Stomach (tissue), 9 donors: ENCODE measurements around the gene GPC6. TPM values are rescaled to one million over a fixed set of nuclear protein-coding genes. Genes with fewer than 3 reads are reported as not detected.

Experiments
- DNase-seq, 2 donors: peaks; one replicate each; pipeline versions ENCODE4 v3.0.0 to v3.0.0-alpha.2; 2013 to 2019
- H3K27ac ChIP-seq, 5 donors: fragments of 200-600 bp in 4 of 5; sonication (generic) in 4 of 5; one replicate each; pipeline ENCODE4 v1.5.1; 2013 to 2019; ENCODE audit warnings: mild to moderate bottlenecking in 1 of 5, moderate library complexity in 1 of 5
- H3K27me3 ChIP-seq, 3 donors: fragments of 200-600 bp; sonication (generic); one replicate each; pipeline ENCODE4 v1.5.1; 2017 to 2019; ENCODE audit warnings: mixed run types in 1 of 3
- H3K36me3 ChIP-seq, 4 donors: fragments of 200-600 bp; sonication (generic); 1 replicate in 3 of 4; 2 replicates in 1 of 4; pipeline ENCODE4 v1.5.1; 2016 to 2019
- H3K4me1 ChIP-seq, 4 donors: fragments of 200-600 bp; sonication (generic); one replicate each; pipeline ENCODE4 v1.5.1; 2016 to 2019
- H3K4me3 ChIP-seq, 4 donors: fragments of 200-600 bp; sonication (generic) in 3 of 4; one replicate each; pipeline ENCODE4 v1.5.1; 2016 to 2019; ENCODE audit warnings: mild to moderate bottlenecking in 1 of 4
- H3K9me3 ChIP-seq, 4 donors: fragments of 200-600 bp; sonication (generic); one replicate each; pipeline ENCODE4 v1.5.1; 2016 to 2019
- CTCF ChIP-seq, 7 experiments: fragments of 450-650 bp in 4 of 7; fragments of 200-600 bp in 3 of 7; sonication (generic) in 3 of 7; IDR thresholded peaks; one replicate each; pipeline ENCODE4 v1.5.1; 2016 to 2019; ENCODE audit warnings: antibody characterized with exemption in 7 of 7, control low read depth in 2 of 7, mild to moderate bottlenecking in 1 of 7
- EP300 ChIP-seq: sonication (generic); formaldehyde crosslinking; IDR thresholded peaks from one replicate; pipeline ENCODE4 v1.6.1; 2017; ENCODE audit warnings: antibody characterized with exemption
- POLR2A ChIP-seq, 4 donors: fragments of 450-650 bp; IDR thresholded peaks; one replicate each; pipeline ENCODE4 v1.6.1; 2016; ENCODE audit warnings: antibody characterized with exemption in 4 of 4, control low read depth in 2 of 4, mild to moderate bottlenecking in 1 of 4, moderate library complexity in 1 of 4
- POLR2AphosphoS5 ChIP-seq, 3 donors: sonication (generic); formaldehyde crosslinking; IDR thresholded peaks; one replicate each; pipeline ENCODE4 v1.6.1; 2016; ENCODE audit warnings: antibody characterized with exemption in 3 of 3
- WGBS, 5 donors: extraction: QIAGEN DNeasy Blood & Tissue Kit in 3 of 5; methylation state at CpG; one replicate each; pipeline versions ENCODE4 v1.1.5 to v1.1.7; 2013 to 2018; 5-methylcytosine and 5-hydroxymethylcytosine counted together
- intact Hi-C: fragments of 100-400 bp; cut with DNase I; formaldehyde crosslinking; loops from one replicate; pipeline ENCODE4 v1.15.1; 2023; ENCODE audit warnings: low total_unique reads
- polyA plus RNA-seq, 3 donors: library from polyadenylated mRNA; stranded (reverse); fragments of 200-250 nt; gene quantifications; one replicate each; pipeline ENCODE4 v1.2.3, GENCODE V29; 2013
- total RNA-seq, 5 donors: library from RNA; depleted of rRNA; stranded (reverse); fragments of >200 nt; gene quantifications; one replicate each; pipeline versions ENCODE4 v1.1.0 to v1.2.3, GENCODE V29; 2014 to 2016
- donor health status: healthy with polysubstance abuse.
- donor health status: Bipolar disorder and iron deficiency.
- donor health status: healthy.

Gene GPC6
- total and polyA plus RNA-seq, 8 donors, result 0.70 to 52.7 (median 5.6) TPM

- DNase-seq, result no peak
- Histone ChIP-seq H3K9me3 (peaks cover 0 to 13% (median 4%) of the 10 kb centered on the region in 4 donors), H3K27me3 (no peaks in the 10 kb centered on the region), H3K4me3 (no peak overlapping the region), H3K27ac (no peak overlapping the region), H3K36me3 (no peaks in the 10 kb centered on the region), H3K4me1 (no peaks in the 10 kb centered on the region)
- TF ChIP-seq POLR2AphosphoS5 (IDR thresholded peaks at IDR 0.05) (no peak), CTCF (IDR thresholded peaks at IDR 0.05) (no peak), EP300 (no peak), POLR2A (IDR thresholded peaks at IDR 0.05) (no peak)
- intact Hi-C loops, result no loop called here
- 76 to 94% (median 90%) methylated on average over 1 of the region's 1 CpG for WGBS, 5 donors
Measured at GRCh38 chr13:94247890-94248289, 1021.3 kb downstream of the GPC6 start.

DNA sequence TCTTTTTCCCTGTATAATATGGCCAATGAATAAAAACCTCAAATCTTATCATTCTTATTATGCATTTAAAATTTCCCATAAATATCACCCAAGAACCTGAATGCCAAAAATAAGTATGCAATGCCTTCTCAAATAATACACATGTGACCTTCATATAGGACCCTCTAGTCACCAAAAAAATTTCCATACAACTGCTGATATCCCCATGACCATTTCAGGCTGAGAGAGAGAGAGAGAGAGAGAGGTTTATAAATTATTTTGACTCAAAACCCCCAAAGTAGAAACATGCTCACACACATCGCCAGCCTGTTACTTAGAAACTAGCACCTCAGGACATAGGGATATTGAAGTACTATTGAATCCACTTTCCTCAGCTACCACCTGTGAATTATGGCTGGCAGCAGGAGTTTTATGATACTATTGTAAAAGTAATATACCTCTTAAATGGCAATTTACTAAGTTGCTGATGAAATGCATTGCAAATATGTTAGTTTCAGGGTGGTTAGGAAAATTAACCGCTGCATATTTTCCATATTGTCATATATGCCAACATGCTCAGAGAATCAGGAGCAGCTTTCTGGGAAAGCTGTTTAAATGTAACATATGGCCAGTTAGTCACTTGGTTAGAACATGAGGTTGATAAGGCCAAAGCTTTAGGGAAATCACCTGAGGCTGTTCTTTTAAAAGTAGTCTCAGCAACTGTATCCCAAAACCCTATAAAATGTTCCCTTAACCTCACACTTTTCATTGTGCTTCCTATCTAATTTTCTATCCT, 1022.0 kb downstream of the GPC6 start:
- intact Hi-C loops, result no loop called here
- H3K36me3 ChIP-seq, result no peaks in the 10 kb centered on the region
- no peaks in the 10 kb centered on the region for H3K27me3 ChIP-seq
- H3K27ac ChIP-seq, result no peak overlapping the region
- H3K4me3 ChIP-seq, result no peak overlapping the region
- TF ChIP-seq EP300 (no peak), POLR2AphosphoS5 (IDR thresholded peaks at IDR 0.05) (no peak), POLR2A (IDR thresholded peaks at IDR 0.05) (no peak), CTCF (IDR thresholded peaks at IDR 0.05) (no peak)
- no peak for DNase-seq
- 81 to 94% (median 90%) methylated on average over 2 of the region's 2 CpGs for WGBS, 5 donors
- peaks cover 0 to 13% (median 4%) of the 10 kb centered on the region in 4 donors for H3K9me3 ChIP-seq
- H3K4me1 ChIP-seq, result no peaks in the 10 kb centered on the region

DNA sequence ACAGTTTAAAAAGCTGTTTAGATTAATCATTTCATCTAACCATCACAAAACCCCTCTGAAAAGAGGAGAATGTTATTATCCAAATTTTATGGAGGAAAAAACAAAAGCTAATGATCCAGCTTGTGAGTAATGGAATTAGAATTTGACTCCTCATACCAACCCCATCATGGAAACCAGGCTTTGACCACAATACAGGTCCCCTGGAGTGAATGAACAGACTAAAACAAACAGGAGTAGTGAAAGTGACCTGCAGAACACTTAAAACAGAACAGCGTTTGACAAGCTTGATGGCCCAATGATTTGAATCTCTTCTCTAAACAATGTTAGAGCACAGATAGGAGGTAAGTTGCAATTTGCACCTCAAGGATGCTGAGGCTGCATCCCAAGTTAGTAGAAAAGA, 1022.9 kb downstream of the GPC6 start:
- 27 to 61% (median 42%) methylated on average over 1 of the region's 1 CpG for WGBS, 5 donors
- TF ChIP-seq POLR2A (IDR thresholded peaks at IDR 0.05), result no peak
- no peak for TF ChIP-seq EP300
- no peak for TF ChIP-seq POLR2AphosphoS5 (IDR thresholded peaks at IDR 0.05)
- TF ChIP-seq CTCF (IDR thresholded peaks at IDR 0.05), result no peak
- Histone ChIP-seq H3K4me1 (no peaks in the 10 kb centered on the region), H3K4me3 (no peak overlapping the region), H3K9me3 (peaks cover 0 to 13% (median 4%) of the 10 kb centered on the region in 4 donors), H3K36me3 (no peaks in the 10 kb centered on the region), H3K27ac (no peak overlapping the region), H3K27me3 (no peaks in the 10 kb centered on the region)
- intact Hi-C loops, result no loop called here
- DNase-seq, result no peak

- 58 to 71% (median 69%) methylated on average over 9 of the region's 9 CpGs for WGBS, 5 donors
- TF ChIP-seq POLR2AphosphoS5 (IDR thresholded peaks at IDR 0.05) (no peak), CTCF (IDR thresholded peaks at IDR 0.05) (no peak), EP300 (no peak), POLR2A (IDR thresholded peaks at IDR 0.05) (no peak)
Measured at GRCh38 chr13:94251831-94252608, 1025.4 kb downstream of the GPC6 start.

More at GRCh38 chr13:94251831-94252608, 1025.4 kb downstream of the GPC6 start:
- Histone ChIP-seq H3K4me3 (no peak overlapping the region), H3K4me1 (no peaks in the 10 kb centered on the region), H3K27me3 (no peaks in the 10 kb centered on the region), H3K9me3 (no peaks in the 10 kb centered on the region), H3K27ac (no peak overlapping the region), H3K36me3 (no peaks in the 10 kb centered on the region)
- peak in 1 of 2 donors; percentile 61 for DNase-seq
- intact Hi-C loops, result no loop called here
